HG03039 (cell line): ENCODE results near the gene ASTN1.

Experiments
- ATAC-seq: cut with Tn5 transposase; IDR thresholded peaks from one replicate; pipeline ENCODE4 v1.9.1; 2021; ENCODE audit warnings: mild to moderate bottlenecking, moderate library complexity; ENCODE audit not compliant: unreplicated experiment

Gene ASTN1

DNA sequence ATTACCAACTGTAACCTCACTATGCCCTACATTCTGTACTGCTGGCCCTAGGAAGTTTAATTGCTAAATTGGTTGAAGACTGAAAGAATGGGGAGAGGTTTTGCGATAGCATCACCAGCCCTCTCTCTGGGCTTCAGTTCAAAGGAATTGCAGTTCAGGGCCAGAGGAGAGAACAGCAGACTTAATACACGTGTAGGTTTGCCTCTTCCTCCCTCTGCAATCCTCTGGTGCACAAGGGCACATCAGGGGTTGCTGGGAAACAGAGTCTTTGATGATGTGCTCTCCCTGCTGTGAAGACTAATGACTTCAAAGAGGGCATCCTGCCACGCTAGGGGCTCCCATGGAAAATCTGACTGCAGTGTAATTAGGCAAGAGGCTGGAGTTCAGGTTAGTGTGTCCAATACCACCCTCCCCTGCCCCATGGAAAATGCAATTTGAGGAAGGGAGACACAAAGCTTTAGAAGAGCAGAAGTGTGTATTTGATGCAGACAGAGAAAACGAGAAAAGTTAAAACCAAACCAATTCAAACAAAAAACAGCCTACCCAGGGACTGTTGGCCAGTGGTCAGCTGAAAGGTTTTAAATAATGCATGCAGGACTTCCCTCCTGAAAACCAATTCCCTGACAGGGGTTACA lies 167.9 kb downstream of the ASTN1 start:
- no peak for ATAC-seq

DNA sequence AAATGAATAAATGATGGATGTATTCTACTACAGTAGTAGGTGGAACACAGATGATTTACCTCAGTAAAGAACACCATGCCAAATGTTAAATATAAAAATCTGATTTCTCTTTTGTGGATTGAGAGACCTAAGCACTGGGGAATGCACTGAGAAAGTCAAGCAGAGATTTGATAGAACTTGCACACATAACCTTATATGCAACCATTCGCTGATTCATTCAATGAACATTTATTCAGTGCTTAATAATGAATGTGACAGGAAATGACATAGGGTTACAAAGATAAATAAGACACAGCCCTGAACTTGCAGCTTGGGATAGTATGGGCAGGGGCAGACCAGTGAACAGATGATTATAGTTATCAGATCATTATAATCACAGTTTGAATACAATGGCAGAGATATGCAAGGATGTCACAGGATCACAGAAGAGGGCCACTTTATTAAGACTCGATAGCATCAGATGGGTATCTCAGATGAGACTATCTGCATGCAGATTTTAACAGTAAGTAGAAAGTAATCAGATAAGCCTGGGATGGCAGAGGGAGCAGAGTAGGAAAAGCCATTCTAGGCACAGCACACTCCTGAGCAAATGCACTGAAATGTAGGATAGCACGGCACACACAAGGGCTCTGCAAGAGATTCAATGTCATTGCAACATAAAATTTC lies 169.4 kb downstream of the ASTN1 start:
- ATAC-seq = no peak

DNA sequence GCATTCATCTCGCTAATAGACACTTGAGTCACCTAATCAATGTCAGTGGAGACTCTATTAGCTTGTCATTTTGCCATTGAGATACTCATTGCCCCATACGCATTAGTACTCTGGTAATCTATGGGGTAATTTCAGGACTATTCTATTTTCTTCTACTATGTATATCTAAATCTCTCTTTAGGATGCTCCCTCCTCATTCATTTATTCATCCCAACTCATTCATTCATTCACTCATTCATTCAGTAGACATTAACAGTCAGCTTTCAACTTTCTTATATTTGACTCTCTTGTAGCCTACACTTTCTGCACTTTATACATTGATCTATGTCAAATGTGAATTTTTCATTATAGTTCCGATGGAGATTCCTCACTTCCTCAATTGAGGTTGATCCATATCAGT lies 170.9 kb downstream of the ASTN1 start:
- ATAC-seq = no peak

DNA sequence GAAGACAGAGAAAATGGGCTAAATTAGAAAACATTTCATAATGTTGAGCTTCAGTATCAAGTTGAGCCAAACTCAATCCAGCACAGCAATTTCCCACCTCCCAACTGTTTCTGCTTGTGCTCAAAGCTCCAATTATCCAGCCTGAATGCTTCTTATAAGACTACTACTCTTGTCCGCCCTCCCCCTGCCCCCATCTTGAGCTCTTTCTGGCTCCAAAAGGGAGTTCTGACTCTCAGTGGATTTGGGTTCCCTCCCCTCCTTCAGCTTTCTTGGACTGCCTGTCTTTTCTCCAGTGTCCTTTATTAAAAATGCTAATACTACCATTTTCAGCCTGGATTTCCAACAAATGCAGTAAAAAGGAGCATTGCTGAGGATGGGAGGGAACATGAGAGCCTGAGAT lies 174.8 kb downstream of the ASTN1 start:
- ATAC-seq = no peak

DNA sequence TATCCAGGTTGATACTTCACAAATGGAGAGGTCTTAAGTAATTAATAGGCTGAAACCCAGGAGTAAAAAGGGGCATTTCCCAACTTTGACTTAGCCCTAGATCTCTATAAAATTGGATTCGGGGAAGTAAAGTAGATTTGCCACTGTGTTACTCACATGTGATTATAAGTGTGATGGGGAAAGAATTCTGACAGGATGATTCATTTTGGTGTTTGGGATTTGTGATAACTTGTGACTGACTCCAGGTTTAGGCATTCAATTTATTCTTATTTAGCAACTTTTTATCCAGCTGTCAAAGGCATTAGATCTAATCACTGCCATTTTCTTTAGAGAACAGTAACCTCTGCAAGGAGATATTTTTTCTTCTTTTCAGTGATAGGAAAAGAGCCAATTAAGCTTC lies 175.5 kb downstream of the ASTN1 start:
- no peak for ATAC-seq

DNA sequence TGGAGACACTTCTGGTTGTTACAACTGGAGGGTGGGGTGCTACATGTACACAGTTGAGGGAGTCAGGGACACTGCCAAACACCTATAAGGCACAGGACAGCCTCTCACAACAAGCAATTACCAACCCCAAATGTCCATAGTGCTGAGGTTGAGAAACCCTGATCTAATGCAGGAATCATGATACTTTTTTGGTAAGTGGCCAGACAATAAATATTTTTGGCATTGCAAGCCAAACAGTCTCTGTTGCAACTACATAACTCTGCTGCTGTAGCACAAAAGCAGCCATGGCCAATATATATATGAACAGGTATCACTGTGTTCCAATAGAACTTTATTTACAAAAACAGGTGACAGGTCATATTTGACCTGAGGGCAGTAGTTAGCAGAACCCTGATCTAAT lies 177.5 kb downstream of the ASTN1 start:
- no peak for ATAC-seq

DNA sequence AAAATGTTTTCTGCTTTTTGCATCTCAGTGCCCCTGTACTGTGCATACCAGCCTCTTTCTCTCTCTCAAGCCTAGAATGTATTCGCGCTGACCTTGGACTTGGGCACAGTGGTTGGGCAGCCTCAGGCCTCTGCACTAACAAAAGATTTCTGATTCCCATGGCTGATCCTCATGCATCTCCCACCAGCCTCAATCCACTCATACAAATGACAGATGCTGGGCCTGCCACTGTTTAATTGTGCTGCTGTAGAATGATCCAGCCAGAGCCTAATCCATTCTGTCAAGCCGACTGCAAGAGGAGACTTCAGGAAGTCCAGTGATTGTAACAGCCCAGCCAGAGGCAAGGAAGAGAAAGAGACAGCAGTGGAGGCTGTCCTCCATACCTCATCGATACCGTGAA lies 180.8 kb downstream of the ASTN1 start:
- no peak for ATAC-seq

DNA sequence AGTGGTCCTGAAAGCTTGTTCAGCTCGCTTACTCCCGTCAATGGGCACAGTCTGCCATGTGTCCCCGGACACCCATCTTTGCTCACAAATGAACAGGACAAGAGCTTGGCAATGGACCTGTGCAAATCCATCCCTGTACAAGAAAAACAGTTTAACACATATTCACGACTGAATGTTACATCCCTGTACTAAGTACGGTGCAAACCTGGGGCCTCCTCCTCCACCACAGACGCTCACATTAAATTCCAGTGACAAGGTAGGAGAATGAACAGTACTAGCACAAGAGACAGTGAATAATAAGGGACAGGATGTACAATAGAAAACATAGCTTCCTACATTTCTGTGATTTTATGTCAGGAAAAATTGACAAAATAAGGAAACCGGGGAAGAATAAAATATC lies 187.7 kb downstream of the ASTN1 start:
- ATAC-seq = no peak

DNA sequence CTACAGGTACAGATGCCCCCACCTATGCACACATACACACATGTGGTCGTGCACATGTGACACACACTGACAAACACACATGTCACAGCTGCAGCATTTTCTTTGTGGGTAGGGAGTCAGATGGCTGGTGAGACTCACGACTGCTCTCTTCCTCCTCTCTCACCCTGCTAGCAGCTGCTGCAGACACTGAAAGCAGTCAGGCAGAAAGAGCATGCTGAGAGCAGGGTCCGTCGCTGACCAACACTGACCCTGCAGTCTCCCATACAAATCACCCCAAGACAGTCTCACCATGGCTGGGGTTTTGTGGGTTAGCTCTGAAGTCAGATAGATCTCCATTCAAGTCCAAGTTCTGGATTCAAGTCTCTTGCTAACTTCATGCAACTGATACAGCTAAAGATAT lies 188.3 kb downstream of the ASTN1 start:
- no peak for ATAC-seq

DNA sequence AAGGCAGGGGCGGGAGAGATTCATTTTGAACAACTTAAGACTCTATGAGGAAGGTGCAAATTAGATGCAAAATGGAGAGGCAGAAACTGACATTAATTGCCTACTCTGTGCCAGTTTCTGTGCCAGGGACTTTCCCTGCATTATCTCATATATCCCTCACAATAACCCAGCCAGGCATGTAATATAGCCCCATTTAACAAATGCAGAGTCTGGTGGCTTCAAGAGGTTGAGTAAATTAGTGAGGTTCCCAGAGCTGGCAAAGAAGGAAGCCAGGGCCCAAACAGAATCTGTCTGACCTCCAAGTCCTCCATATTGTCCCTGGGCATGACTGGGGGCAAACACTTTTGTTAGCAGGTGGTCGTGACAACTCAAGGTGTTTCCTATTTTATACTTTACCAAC lies 199.8 kb downstream of the ASTN1 start:
- ATAC-seq = no peak

DNA sequence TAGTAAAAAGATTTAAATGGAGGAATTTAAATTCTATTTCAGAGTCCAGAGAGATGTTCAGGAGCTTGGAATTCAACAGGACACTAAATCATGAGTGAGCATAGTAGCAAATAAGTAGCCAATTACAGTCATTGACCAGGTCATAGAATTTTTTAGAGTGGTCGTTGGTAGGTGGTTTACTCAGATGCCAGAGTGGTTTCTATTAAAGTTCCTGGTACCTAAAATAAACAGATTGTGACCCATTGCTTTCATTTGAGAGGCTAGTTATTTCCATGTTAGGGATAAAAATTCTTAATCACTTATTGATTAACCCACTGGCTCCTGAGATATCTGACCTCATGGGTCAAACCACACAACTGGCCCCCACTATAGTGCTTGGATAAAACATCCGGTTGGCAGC lies 201.3 kb downstream of the ASTN1 start:
- no peak for ATAC-seq

DNA sequence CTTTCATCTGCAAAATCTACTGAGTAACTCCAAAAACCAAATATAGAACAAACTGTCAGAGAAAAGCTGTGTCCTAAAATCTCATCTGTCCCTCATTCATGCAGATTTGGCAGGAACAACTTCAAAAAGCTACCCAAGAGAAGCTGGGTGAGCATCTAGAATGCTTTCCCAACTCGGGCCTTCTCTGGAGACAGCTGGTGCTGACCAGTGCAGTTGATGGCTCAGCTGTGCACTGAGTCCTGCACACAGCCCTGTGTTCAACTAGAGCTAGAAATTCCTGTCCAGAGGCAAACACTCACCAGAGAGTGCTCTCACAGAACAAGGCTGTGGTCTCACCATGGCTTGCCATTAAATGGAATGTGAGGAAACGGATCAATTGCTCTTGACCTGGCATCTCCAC lies 202.8 kb downstream of the ASTN1 start:
- no peak for ATAC-seq

DNA sequence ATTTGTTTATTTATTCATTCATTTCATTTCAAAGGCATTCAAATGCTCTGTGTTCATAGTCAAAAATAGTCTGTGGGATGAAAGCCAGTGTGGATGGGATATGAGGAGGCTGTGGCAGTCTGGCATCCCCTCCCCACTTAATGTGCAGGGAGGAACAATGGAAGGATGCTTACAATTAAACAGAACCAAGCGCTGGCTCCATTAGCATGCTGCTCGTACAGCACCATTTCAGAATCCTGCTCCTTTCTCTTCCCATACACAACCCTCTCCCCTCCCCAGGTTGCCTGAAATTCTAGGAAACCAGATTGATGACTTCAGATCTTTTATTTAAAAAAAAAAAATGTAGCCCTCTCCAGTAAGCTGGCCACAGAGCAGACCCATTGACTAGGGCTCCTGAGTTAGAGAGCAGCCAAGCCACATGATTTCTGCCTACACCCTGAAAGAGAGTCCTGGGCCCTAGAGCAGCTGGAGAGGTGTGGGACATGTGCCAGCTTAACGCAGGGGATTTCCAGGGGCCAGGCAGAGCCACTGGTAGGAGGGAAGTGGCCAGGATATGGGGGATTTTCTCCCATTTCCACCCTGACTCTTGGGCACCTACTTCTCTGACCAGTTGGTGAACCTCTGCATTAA lies 205.2 kb downstream of the ASTN1 start:
- no peak for ATAC-seq

DNA sequence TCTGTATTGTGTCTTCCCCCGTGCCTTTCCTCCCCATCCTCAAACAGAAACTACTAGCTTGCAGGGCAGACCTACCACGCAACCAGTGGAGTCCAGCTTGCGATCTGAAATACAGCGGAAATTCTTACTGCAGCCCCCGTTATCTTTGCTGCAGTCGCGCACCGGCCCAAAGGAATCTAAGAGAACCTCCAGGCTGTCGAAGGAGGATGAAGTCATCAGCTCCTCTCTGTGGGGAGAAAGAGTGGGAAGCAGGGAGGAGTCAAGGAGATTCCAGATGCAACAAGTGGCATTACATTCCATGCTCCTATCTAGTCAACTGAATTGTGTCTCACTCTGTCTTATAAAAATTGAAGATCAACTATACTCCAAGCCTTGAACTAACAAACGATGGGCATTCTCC lies 206.9 kb downstream of the ASTN1 start:
- ATAC-seq = no peak

DNA sequence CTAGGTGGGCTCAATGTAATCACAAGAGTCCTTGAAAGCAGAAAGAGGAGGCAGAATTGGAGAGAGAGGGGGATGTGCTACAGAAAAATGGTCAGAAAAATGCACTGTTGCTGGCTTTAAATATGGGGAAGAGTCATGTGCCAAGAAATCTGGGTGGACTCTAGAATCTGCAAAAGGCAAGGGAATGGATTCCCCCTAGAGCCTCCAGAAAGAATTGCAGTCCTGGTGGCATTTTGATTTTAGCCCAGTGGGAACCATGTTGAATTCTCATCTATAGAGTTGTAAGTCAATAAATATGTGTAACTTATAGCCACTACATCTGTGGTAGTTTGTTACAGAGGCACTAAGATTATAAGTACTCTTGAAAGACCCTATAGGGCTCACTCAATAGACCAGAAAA lies 210.3 kb downstream of the ASTN1 start:
- no peak for ATAC-seq

DNA sequence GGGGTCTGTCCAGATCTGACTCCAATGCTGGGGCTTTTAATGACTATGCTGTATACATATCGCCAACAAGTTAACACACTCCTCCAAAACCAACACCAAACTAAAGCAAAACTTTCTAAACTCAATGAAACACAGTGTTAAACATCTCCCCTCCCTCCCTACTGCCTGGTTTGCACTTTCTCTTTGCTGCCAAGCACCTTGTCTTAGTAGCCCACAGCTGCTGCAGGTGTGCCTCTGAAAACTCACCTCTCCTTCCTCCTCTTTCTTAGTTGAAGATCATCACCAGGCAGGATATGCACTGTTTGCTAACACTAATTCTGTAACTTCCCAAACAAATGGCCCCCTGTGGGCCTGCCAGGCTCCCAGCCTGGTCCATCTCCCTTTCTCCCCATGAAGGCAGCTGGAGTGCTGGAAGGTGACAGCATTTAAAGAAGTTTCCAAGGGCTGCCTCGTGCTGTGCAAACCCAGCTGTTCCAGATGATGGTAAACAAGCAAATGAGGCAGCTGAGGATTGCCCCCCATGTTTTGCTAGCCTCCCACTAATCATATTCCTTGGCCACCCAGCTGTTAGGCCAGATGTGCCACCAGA lies 213.7 kb downstream of the ASTN1 start:
- no peak for ATAC-seq

DNA sequence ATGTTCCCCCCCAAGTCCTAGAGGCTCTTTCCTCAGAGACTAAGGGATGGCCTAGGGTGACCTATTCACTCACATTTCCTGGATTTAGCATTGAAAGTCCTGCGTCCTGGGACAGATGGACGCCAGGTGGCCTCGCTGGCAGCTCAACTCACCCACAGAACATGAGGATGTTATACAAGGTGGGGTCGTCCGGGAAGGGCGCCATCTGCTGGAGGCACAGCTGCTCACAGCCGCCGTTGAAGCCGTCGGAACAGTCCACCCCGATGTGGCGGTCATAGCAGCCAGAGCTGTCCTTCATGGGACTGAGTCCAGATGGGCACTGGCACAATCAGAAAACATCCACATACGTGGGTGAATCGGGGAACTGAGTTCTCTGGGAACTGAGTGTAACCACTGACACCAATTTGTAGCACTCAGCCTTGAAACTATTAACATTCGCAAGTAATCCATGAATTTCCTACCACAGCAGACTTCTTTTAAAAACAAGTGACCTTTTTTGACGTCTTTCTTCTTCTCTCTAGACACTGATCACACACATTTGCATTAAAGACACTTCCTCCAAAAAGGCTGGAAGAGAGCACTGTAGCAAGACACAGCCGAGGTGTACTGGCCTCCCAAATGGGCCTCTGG lies 215.4 kb downstream of the ASTN1 start:
- ATAC-seq = no peak

DNA sequence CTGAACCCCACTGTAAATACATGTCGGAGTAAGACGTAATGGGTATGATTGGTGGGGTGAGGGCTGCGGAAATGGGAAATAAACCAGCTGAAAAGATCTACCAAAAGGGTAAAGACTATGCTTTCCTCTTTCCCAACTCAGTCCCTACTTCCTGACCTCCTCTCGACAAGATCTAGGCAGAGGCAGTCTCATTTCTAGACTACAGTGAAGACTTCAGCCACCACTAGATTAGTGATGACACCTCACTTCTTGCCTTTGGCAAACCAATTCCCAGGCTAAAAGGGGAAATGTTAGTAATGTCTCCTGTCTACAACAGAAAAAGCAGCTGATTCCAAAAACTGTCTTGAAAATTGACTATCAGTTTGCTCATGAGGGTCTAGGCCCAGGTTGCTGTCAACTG lies 219.9 kb downstream of the ASTN1 start:
- ATAC-seq = no peak

DNA sequence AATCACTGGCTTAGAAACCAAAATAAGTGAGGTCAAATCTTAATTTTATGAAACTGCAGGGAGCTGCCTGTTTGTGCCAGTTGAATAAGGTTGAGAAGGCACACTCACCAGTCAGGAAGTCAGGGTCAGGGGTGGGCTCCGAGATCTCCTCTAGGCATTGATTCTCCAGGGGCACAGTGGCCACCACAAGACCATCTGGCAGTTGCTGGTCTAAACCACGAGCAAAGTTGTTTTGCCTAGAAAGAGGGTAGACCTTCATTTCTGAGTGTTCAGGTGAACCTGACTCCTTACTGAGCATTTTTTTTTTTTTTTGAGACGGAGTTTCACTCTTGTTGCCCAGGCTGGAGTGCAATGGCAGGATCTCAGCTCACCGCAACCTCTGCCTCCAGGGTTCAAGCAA lies 220.7 kb downstream of the ASTN1 start:
- no peak for ATAC-seq

DNA sequence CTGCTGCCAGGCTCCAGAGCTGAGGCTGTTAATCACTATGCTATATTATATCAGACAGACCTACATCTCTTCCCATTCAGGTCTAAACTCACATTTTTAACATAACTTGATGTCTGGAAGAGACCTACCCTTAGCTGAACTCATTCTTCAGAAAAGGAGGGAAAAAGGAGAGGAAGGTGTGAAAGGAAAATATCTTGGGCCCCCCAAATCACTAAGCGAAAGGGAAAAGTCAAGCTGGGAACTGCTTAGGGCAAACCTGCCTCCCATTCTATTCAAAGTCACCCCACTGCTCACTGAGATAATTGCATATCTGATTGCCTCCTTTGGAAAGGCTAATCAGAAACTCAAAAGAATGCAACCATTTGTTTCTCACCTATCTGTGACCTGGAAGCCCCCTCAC lies 222.2 kb downstream of the ASTN1 start:
- no peak for ATAC-seq

DNA sequence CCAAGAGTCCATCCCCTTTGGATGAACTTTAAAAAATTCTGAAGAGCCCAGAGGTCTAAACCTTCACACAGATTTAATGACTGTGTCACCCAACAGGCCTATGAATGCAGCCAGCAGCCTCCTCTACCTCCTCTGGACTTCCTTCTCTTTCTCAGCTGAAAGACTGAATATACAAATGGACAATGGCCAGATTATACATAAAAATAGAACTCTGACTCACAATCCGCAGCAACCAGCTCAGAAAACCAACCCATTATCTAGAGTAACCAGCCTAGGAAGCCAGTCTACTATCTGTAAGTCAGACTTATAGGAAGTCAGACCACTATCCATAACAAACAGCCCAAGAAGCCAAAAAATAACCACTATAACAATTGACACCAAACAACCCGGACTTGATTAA lies 224.5 kb downstream of the ASTN1 start:
- ATAC-seq = no peak

DNA sequence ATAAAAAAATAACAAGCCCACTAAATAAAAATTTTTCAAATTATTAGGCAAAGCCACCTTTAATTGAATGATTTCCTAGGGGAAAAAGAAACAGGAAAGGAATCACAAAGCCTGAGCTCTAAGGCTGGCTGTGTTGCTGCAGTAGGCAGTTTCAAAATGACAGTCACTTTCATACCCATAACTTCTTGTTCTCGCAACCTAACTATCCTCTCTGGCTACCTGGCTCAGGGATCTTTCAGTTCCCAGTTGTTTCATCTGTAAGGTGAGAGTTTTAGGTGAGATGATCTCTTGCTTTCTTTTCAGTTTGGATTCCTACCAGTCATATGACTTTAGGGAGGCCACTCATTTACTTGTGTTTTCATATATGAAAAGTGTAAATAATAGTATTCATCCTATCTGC lies 226.1 kb downstream of the ASTN1 start:
- no peak for ATAC-seq
